Measurements from ENCODE around the gene SLC30A7.

The SLC30A7 gene

DNA sequence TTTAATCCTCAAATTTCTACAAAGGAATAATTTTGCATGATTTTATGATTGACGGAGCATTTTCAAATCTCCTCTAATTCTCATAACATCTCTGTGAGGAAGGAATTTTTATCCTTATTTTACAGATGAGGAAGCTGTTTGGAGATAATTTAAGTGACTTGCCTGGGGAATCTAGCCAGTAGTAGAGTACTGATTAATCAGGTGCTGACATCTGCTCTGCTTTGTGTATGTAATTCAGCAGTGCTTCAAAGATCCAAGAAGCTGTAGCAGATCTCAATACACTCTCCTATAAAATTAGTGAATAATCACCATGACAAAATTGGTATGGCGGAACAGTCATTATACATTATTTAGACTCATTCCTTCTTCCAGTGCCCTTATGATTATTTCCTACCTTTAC, 83.7 kb downstream of the SLC30A7 start:
- DNase-seq (ENCODE audit: low read depth in 2 of 2): no peak

DNA sequence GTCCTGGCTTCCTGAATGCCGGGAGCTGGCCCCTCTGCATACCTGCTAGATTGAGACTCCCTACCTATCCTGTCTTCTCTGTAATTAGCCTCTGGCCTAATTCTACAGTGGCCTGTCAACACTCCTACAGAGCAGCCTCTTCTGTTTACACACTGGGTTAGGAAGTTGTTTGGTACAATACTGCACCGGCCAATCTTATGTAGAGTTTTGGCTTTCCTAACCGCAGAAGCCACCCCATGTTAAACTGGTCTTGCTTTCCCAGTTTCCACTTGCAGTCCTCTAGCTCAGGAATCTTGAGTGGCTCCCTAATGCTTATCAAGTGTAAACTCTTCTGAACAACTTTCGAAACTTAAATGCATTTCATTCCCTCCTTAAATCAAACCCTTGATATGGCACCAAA, 86.9 kb downstream of the SLC30A7 start:
- DNase-seq (ENCODE audit: low read depth in 2 of 2): no peak

GRCh38 chr1:100988121-100988520, 92.2 kb downstream of the SLC30A7 start:
- DNase-seq (ENCODE audit: low read depth in 2 of 2): no peak

GRCh38 chr1:100989306-100990077, 93.6 kb downstream of the SLC30A7 start:
- DNase-seq (ENCODE audit: low read depth in 2 of 2): no peak

DNA sequence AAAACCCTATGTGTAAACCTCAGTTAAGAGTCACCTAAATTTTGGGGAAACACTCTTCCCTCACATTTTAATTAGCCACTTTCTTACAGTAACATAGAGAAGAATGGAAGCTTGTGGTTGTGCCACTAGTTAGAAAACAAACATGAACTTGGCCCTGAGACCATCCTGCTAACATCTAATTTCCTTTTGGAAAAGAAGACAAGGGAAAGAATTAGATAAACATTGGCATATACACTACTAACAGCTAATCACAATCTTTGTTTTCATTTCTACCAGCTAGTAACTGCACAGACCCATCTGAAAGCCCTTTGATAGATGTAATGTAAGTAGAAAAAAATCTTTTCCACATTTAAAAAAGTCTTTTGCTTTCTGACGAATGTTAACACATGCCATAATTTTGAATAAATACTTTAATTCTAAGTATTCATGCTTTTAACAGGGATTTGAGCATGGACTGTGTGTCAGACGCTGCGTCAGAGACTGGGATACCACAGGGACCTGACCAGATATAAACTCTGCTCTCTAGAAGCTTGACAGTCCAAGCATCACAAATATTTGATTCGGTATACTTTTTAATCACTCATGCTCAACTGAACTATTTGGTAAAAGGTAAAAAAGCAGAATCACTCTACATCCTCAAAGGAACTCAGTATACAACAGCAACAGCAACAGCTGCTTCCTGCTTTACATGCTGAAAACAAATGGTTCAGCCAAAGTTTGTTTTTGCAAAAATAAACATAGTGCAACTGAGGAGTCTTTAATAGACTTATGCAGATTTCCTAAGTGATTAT, 99.5 kb downstream of the SLC30A7 start:
- no peak for DNase-seq (ENCODE audit: low read depth in 2 of 2)

DNA sequence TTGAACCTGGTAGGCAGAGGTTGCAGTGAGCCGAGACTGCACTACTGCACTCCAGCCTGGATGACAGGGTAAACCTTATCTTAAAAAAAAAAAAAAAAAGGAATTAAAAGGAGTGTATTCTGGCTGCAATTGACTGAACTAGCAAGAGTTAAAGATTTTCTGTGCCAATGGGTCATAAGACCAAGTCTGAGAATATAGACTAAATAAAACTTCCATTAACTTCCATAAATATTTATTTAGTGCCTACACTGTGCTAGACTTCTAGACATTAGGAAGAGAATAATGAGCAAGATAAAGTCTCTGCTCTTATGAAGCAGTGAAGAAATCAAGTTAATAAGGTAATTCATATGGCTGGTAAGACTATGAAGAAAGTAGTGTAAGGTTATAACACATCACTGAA, 102.5 kb downstream of the SLC30A7 start:
- no peak for DNase-seq (ENCODE audit: low read depth in 2 of 2)

- DNase-seq (ENCODE audit: low read depth in 2 of 2): no peak
These were observed 104.4 kb downstream of the SLC30A7 start for GRCh38 chr1:101000131-101000873.

DNA sequence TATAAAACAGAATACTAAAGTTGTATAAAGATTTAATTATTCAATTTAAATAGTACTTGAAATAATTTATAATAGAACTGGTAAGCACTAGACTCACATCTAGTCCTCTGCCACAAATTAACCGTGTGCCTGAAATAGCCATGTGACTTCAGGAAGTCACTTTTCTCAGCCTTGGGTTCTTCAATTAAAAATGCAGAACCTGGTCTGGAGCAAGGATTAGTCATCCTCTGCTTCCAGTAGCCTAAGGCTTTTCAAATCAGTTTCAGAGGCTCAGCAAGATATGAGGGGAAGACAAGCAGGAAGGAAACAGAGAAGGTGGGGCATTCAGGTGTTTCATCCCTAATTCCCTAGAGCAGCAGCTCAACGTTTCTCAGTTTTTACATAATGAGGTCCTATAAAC, 106.7 kb downstream of the SLC30A7 start:
- no peak for DNase-seq (ENCODE audit: low read depth in 2 of 2)

GRCh38 chr1:101003012-101003650, 107.2 kb downstream of the SLC30A7 start:
- DNase-seq (ENCODE audit: low read depth in 2 of 2): no peak

GRCh38 chr1:101004061-101004460, 108.2 kb downstream of the SLC30A7 start:
- no peak for DNase-seq (ENCODE audit: low read depth in 2 of 2)

DNA sequence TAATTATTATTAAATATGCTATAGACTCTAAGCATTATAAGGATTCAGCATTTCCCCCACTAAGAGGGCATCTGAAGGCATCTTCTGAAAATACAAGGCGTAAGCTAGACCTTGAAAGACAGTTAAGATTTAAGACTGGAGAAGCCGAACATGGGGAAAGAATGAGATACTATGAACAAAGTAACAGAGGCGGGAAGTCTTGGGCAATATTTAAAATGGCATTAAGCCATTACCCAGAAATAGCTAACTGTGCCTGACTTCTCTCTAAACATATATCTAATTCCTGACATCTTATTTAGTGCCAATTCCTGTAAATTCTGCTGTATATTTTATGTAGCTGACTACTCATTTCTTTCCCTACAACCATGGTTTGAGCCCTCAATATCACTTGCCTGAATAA, 108.8 kb downstream of the SLC30A7 start:
- DNase-seq (ENCODE audit: low read depth in 2 of 2): no peak

GRCh38 chr1:101005183-101005582, 109.3 kb downstream of the SLC30A7 start:
- no peak for DNase-seq (ENCODE audit: low read depth in 2 of 2)

GRCh38 chr1:101005871-101006270, 110.0 kb downstream of the SLC30A7 start:
- DNase-seq (ENCODE audit: low read depth in 2 of 2): no peak

DNA sequence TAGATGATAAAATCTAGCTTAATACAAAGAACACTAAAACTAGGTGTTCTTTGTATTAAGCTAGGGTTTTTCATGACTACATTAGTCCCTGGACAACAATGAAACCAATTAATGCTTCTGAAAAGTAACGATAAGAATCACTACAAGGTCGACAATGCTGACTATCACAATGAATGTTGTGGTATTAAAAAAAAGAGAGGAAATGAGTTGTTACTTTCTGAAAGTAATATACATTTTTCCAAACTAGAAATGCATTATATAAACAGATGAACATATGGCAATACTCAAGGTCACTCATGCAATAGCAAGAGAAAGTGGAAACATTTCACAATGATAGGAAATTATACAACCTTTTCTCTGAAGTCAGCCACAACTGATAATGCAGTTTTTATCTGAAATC, 110.7 kb downstream of the SLC30A7 start:
- no peak for DNase-seq (ENCODE audit: low read depth in 2 of 2)

DNA sequence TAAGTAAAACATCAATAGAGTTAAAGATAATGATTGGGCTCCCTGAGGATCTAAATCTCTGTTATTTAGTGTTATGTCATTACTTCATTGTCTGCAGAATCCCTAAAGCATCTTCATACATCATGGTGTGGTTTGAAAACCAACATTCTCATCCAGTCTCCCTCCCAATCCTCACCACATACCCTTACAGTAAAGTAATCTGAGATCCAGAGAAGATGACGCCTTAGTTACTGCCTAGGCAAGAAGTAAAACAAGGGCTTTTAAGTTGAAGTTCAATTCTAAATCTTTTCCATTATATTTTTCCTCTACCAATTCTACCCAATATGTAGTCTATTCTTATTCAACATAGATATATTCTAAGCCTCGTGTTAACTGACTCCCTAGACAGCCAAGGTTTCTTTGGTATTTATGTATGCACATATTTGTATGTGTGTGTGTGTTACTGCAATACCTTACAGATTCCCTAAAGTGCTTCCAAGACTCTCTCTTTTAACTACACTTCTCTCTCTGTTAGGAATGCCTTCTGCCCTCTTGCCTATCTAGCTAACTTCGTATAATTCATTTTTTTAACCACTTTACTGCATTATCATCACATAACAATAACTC, 112.4 kb downstream of the SLC30A7 start:
- no peak for DNase-seq (ENCODE audit: low read depth in 2 of 2)

- DNase-seq (ENCODE audit: low read depth in 2 of 2): no peak
These were observed 117.9 kb downstream of the SLC30A7 start for GRCh38 chr1:101013776-101014175.

- DNase-seq (ENCODE audit: low read depth in 2 of 2): no peak
These were observed 121.6 kb downstream of the SLC30A7 start for GRCh38 chr1:101017448-101017847.

DNA sequence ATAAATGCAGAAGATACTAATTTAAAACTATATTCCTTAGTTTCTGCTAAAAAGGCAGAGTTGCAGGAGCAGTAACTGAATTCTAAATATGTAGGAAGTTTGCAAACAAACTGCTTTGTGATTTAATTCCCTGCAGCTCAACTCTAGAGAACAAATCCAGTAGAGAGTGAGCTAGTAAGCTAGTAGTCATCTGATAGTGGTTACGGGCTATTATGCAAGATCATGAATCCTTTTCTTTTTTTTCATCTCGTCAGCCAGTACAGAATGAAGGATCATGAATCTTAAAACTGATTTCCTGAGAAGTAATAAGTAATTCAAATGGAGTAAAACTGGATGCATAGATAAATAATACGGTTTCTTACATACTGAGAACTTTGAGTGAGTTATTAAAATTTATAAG, 126.4 kb downstream of the SLC30A7 start:
- DNase-seq (ENCODE audit: low read depth in 2 of 2): no peak

DNA sequence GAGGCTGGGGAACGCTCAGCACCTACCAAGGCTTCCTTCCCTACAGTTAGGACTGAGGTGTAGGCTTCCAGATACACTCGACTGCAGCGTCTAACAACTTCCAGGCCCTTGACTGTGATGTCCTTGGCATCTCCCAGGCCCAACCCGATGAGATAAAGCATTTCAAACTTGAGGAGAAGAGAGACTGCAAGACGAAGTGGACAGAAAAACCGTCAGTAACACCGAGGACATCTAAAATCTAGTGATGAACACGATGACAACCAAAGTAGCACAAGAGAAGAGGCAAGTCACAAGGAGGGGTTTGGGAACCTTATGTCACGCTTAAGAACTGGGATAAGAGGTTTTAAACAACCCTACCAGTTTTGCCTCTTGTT, 129.4 kb downstream of the SLC30A7 start:
- DNase-seq (ENCODE audit: low read depth in 2 of 2): no peak

DNA sequence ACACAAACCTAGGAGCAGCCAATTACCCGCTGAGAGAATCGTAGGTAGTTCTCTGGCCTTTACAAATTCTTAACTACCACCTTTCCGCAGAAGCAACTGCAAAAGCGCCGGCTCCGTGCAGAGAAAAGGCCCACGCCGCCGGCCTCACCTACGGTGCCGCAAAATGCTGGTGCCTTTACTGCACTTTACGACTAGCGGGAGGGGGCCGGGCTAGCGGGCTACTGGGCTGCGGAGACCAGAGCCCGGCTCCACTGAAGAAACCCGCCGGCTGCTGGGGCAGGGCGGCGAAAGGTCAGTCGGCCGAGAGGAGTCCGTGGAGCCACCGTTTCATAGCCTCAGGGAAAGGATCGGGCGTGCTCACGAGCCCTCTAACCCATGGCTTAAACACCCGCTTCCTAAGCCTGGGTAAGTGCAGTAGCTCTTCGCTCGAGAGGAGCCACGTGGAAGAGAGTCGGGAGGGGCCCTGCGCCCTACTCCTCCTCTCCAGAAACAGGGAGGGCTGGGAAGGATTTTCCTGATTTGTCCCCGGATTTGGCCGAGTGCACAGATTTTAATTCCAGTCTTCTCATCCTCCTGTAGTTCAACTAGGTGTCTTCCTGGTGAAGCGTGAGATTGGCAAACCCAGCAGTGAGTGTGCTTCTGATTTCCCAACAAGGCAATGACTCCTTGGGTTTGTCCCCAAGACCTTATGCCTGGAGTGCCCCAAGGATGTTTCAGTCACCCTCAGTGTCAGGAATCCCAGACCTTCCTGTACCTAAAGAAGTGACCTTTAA, 130.0 kb downstream of the SLC30A7 start, which contains the start of gene DPH5:
DPH5 (minus strand) TSS at position 128 of the 773 bp plus-strand sequence. CDS start 341 bp downstream, outside the sequence.
- DNase-seq (ENCODE audit: low read depth in 2 of 2): peak; percentile 70 to 75

DNA sequence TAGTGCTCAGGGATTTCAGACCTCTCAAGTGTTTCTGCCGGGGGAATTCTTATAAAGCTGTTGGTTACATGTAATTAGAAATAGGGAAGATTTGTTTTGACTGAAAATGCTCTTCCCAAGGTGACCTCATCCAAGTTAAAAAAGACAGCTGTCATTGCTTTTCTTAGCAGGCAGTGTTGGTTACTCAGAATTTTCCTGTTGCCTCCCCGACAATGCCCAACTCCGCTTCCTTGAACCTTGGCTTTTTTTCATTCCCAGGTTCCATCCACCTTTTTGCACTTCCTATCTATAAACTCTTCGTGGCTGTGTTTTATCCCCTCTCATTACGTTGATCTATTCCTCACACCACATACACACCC, 130.5 kb downstream of the SLC30A7 start:
- DNase-seq (ENCODE audit: low read depth in 2 of 2): no peak
